Stromal cell of bone marrow (primary cell): ENCODE data around the gene AMZ1.
A peak's percentile ranks its signal among the peaks of the same experiment; 100 is the strongest.

Experiments
- DNase-seq: peaks from one replicate; pipeline ENCODE4 v3.0.0-alpha.2; 2012; ENCODE audit warnings: low read depth

The AMZ1 gene

DNA sequence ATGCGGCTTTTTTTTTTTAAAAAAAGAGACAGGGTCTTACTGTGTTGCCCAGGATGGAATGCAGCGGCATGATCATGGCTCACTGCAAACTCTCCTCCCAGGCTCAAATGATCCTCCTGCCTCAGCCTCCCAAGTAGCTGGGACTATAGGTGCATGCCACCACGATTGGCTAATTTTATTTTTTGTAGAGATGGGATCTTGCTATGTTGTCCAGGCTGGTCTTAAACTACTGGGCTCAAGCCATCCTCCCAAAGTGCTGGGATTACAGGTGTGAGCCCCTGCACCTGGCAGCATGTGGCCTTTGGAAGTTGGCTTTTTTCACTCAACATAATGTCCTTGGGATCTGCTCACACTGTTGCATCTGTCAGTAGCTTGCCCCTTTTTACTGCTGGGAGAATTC lies 65.1 kb downstream of the AMZ1 start:
- DNase-seq: no peak

DNA sequence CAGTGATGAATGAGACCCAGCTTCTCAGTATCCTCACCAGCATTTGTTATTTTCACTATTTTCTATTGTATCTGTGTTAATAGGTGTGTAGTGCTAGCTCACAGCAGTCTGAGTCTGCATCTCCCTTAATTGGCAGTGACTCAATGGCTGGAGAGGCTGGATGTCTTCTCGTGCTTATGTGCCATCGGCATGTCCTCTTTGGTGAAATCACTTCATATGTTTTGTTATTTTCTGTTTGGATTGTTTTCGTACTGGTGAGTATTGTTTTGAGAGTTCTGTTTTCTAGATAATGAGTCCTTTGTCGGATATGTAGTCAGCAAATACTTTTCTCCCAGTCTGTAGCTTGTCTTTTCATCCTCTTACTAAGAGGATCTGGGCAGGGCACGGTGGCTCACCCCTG lies 66.1 kb downstream of the AMZ1 start:
- DNase-seq: no peak

DNA sequence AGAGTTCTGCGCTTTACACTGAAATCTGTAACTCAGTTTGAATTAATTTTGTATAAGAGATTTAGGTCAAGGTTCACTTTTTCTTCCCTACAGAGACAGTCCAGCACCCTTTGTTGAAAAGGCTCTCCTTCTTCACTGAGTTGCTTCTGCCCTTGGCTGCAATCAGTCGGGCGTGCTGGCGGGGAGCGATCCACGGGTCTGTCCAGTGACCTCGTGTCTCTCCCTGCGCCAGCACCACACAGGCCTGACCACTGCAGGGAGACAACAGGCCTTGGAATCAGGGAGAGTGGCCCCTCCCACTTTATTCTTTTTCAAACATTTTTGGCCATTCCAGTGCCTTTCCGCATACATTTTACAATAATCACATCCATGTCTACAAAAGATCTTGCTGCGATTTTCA lies 66.9 kb downstream of the AMZ1 start:
- no peak for DNase-seq

DNA sequence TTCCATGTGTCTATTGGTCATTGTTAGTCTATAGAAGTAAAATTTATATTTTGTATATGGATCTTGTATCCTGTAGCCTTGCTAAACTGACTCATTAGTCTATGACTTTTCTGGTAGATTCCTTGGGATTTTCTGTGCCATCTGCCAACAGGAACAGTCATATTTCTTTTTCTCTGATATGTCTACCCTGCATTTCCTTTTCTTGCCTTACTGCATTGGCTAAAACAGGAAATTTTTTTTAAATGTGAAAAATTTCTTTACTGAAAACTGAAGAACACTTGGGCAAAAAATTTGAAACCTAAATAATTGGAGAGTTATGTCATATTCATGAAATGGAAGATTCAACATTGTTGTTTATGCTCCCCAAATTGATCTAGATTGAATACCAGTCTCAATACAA lies 67.5 kb downstream of the AMZ1 start:
- no peak for DNase-seq

DNA sequence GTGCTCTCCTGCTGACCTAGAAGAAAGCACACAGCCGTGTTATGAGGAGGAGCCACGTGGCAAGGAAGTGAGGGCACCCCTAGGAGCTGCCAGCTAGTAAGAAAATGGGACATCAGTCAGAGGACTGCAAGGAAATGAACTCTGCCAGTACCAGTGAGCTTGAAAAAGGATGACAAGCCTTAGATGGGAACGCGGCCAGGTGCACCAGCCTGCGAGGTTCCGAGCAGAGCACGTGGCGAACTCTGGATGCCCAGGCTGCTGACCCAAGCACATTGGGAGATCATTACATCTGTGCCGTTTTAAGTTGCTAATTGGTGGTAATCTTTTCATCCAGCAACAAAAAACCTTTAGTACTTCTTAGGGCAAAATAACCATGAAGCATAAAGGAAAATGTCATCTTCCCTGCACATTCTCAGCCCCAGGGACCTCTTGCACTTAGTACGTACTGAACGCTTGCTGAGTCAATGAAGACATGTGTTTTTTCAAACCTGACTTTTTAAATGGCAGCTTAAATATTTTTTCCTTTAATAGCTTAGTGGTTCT lies 69.4 kb downstream of the AMZ1 start:
- DNase-seq: no peak

DNA sequence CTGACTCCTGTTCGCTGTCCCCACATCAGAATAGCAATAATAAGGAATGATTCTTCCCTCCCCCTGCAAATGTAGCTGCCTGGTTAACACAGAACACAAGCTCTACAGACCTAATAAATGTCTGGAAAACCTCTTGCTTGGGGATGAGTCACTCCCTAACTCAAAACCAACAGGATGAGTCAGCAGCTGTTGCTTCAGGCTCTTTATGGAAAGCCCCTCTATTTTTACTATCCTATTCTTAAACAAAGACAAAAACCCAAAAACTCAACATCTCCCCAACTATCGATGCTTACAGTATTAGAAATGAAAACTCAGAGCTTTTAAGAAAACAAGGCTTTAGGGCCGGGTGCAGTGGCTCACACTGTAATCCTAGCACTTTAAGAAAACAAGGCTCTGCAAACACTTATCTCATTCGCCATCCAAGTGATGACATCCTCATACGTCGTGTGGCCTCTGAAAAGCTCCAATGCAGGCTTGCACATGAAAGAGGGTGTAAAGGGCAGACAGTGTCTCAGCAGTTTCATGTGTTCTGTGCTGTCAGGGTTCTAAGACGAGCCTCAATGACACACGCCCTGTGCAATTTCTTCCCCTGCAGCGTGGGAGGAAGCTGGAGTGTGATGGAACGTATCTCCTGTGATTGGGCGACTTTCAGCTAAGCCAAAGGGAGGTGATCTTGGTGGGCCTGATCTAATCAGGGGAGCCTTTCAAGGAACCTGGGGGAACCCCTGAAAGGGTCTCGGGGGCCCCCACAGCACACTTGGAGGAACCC lies 70.1 kb downstream of the AMZ1 start:
- DNase-seq: peak; percentile 97

DNA sequence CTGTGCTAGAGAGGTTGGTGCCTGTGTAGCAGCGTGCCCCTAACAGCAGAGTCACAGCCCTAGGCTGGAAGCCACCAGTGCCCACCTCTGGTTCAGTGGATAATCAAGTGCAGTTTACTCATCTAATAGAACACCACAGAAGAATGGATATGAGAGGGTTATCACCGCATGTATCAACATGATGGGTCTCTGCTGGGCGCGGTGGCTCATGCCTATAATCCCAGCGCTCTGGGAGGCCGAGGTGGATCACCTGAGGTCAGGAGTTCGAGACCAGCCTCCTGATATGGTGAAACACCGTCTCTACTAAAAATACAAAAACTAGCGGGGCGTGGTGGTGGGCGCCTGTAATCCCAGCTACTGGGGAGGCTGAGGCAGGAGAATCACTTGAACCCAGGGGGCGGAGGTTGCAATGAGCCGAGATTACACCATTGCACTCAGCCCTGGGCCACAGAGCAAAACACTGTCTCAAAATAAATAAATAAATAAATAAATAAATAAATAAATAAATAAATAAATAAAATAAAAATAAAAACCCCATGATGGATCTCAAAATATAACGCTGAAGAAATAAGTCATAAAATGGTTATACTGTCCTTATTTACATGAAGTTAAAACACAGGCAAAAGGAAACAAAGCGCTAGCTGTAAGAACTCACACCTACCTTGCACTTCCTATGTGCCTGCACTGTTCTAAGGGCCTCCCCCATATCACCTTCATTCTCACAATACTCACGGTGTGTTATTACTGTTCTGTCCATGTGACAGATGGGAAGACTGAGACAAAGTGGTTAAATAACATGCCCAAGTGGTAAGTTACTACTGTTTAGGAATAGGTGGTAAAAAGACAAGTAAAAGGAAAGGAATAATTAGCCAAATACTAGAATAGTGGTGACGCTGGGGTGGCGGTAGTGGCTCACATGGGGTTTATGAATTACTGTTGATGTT lies 70.9 kb downstream of the AMZ1 start:
- DNase-seq: no peak

DNA sequence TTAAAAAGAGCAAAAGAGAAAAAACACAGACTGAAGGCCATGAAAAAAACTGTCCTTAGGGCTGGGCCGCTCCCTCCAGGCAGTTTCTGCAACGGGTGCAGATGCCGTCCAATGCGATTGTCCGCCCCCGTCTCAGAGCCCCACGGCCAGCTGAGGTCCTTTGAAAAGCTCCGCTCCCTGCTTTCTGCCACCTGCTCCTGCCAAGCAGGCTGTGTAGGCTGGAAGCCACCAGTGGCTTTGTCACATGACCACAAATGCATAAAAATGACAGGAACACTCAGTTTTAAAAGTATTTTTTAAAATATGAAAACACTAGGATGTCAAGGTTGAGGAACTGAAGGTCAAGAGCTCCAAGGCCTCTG lies 71.7 kb downstream of the AMZ1 start:
- DNase-seq: no peak

DNA sequence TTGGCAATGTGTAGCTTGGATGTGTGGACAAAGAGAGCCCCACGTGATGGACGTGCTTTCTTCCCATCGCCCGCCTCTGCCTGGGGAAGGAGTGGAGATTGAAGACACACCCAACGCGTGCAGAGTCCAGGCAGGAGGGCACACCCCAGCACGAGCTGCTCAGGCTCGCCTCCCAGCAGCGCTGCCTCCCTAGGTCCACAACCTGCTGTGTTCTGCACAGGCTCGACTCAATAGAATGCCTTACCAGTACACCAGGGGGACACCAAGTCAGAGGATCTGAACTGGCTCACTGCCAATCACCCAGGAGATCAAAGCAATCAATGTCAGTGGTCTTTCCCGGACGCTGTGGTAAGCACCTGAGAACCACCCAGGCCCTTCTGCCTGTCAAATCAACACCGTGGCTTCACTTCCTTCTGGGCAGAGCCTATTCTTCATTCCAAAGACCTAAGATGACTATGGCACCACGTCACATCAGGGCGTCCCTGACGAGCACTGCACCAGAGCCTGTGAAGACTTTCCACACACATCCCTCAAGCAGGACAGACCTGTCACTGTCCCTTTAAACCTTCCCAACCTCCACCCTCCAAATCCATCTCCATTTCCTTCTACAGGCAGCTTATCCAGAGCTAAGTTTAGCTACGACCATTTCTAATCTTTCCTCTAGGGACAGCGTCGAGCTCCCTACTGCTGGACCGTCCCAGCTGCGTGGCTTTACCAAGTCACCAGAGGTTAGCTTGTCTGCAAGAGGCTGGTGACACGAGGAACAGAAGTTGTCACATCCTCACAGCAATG lies 72.3 kb downstream of the AMZ1 start:
- DNase-seq: no peak

DNA sequence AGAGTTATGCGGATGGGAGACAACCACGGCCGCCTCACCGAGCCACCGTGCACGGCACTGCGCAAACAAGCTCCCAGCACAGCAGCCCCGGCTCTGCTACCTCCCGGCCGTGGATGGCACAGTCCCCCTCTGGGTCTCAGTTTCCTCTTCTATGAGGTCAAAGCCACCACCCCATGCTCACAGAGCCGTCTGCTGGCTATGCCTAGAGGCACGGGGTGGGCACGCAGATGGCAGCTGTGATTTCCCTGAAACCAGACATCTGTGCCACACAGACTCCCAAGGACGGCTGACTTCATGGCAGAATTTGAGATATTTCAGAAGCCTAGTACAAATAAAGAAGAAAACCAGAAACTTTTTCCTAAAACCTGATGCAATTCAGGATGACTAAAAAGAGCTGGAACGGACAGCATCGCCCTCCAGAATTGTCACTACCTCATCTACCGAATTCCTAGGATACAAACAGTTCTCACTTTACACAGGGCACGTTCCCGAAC lies 73.2 kb downstream of the AMZ1 start:
- DNase-seq: no peak

DNA sequence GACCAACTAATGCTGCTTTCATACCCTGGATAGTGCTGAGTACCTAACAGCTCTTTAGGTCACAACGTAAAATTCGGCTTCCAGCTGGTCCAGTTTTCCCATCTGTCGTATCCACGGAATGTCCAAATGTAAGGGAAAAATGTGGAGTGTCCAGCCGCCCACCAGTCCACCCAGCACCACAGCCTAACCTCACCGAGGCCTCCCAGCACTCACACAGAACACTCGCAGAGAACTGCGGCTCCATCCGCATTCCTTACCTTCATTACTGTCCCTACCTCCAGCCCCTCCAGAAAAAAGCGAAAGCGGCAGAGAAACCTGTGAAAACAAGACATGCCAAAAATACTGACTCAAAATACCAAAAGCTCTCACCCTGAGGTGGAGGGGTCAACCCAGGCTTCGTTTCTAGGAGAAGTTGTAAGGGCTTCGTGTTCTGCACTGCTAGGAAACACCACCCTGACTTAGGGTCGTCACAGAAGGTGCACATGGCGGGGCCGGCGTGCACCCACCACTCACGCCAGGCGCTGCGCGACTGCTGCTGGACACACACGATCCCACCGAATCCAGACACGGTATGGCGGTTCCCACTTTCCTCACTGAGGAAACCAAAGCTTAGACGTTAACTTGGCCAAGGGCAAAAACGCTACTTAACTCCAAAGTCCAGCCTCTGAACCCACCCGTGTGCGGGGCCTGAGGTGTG lies 73.9 kb downstream of the AMZ1 start:
- DNase-seq: no peak

DNA sequence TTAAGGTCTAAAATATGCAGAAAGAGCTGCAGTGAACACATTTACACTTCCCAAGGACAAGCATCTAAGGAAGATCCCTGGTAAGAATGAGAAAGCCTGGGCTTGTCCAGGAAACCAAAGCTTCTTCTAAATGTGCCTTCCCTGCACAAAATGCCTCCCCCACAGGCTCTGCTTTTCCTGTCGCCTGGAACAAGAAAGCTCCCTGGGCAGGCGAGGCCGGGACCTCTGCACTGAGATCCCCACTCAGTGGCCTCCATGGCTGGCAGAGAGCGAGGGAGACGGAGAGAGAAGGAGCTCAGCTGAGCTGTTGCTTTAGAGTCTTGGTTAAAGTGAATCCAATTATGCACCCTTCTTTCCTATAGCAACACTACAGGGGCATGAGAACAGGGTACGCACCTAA lies 75.6 kb downstream of the AMZ1 start:
- no peak for DNase-seq

DNA sequence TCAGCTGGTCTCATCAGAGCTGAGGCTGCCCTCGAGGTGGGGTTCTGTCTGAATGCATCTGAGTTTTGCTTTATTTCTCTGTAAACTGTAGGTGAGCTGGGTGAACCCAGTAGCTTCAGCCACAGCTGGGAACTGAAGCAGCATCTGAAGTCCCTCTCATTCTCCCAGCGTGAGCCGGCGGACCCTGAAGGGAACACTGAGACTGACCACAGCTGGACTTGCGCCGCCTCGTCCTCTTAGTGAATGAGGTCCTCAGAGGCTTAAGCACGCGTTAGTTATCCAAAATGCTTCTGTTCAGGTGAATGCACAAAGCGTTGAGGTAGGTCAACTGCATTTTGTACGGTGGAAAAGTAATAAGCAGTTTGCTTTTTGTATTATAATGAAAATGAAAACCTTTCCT lies 76.6 kb downstream of the AMZ1 start:
- no peak for DNase-seq
